HL-60 (cell line): ENCODE results near the gene AOPEP.

ENCODE experiments used
- GABPA ChIP-seq: IDR thresholded peaks from 2 replicates; pipeline ENCODE4 v1.6.1; 2012; ENCODE audit warnings: low read depth
- POLR2AphosphoS5 ChIP-seq: IDR thresholded peaks from 2 replicates; pipeline ENCODE4 v1.6.1; 2012; ENCODE audit warnings: low read depth
- TF ChIP-seq, protein P1 (sequence below): IDR thresholded peaks from one replicate; pipeline ENCODE4 v1.5.1; 2011; ENCODE audit warnings: low read length, control low read depth, inconsistent platforms; ENCODE audit not compliant: insufficient read depth

DNA sequence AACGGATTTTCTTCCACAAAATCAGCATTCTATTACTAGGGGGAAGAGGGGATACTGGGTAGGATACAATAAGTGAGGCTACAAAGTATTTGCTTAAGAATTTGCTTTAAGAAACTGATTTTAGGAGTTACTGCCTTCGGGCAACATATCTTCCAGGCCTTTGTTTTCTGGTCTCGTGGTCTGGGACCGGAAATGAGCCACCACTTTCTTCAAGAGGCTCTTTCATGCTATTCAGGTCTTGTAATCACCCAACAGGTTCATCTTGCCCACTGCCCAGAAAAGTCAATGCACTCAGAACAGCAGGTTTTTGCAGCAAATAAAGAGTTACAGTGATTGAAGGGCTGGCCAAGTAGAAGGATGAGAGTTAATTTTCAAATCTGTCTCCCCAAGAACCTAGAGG is 6.6 kb upstream of the AOPEP start:
- TF ChIP-seq, protein P1, sequence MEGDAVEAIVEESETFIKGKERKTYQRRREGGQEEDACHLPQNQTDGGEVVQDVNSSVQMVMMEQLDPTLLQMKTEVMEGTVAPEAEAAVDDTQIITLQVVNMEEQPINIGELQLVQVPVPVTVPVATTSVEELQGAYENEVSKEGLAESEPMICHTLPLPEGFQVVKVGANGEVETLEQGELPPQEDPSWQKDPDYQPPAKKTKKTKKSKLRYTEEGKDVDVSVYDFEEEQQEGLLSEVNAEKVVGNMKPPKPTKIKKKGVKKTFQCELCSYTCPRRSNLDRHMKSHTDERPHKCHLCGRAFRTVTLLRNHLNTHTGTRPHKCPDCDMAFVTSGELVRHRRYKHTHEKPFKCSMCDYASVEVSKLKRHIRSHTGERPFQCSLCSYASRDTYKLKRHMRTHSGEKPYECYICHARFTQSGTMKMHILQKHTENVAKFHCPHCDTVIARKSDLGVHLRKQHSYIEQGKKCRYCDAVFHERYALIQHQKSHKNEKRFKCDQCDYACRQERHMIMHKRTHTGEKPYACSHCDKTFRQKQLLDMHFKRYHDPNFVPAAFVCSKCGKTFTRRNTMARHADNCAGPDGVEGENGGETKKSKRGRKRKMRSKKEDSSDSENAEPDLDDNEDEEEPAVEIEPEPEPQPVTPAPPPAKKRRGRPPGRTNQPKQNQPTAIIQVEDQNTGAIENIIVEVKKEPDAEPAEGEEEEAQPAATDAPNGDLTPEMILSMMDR: no peak
- no peak for TF ChIP-seq POLR2AphosphoS5
- TF ChIP-seq GABPA: no peak
